GM19467 (cell line): ENCODE data around the gene ETFRF1.

ENCODE experiments used
- ATAC-seq: cut with Tn5 transposase; IDR thresholded peaks from one replicate; pipeline ENCODE4 v1.9.1; 2021; ENCODE audit warnings: mild to moderate bottlenecking, moderate library complexity; ENCODE audit not compliant: unreplicated experiment

Gene ETFRF1

GRCh38 chr12:25208554-25208953, 13.5 kb downstream of the ETFRF1 start:
- ATAC-seq = no peak

- no peak for ATAC-seq
These were observed 18.3 kb downstream of the ETFRF1 start for GRCh38 chr12:25213338-25213737.

- ATAC-seq = no peak
These were observed 41.2 kb downstream of the ETFRF1 start for GRCh38 chr12:25236190-25236589.

GRCh38 chr12:25236626-25237025, 41.6 kb downstream of the ETFRF1 start:
- no peak for ATAC-seq

- ATAC-seq = peak; percentile 59
These were observed 46.4 kb downstream of the ETFRF1 start for GRCh38 chr12:25241167-25242020.

- ATAC-seq = no peak
These were observed 48.1 kb downstream of the ETFRF1 start for GRCh38 chr12:25242981-25243679.

- ATAC-seq = no peak
These were observed 48.6 kb downstream of the ETFRF1 start for GRCh38 chr12:25243680-25243990.

GRCh38 chr12:25245491-25245890, 50.5 kb downstream of the ETFRF1 start:
- no peak for ATAC-seq

- no peak for ATAC-seq
These were observed 53.1 kb downstream of the ETFRF1 start for GRCh38 chr12:25248137-25248536.

GRCh38 chr12:25248732-25249131, 53.7 kb downstream of the ETFRF1 start:
- ATAC-seq = no peak

GRCh38 chr12:25249931-25250738, 55.1 kb downstream of the ETFRF1 start:
- ATAC-seq = no peak

GRCh38 chr12:25250744-25251730, 56.0 kb downstream of the ETFRF1 start, which contains the start of gene KRAS:
Gene KRAS (minus strand): TSS chr12:25250929.
- peak; percentile 85 for ATAC-seq

- ATAC-seq = no peak
These were observed 56.7 kb downstream of the ETFRF1 start for GRCh38 chr12:25251769-25252168.

- ATAC-seq = no peak
These were observed 57.9 kb downstream of the ETFRF1 start for GRCh38 chr12:25252946-25253345.

- ATAC-seq = no peak
These were observed 58.5 kb downstream of the ETFRF1 start for GRCh38 chr12:25253371-25254068.

- no peak for ATAC-seq
These were observed 59.3 kb downstream of the ETFRF1 start for GRCh38 chr12:25254271-25254880.
